Uterus (tissue), 2 donors: Measurements from ENCODE around the gene KBTBD12.

Experiments
- POLR2A ChIP-seq, 2 donors: fragments of 450-650 bp; IDR thresholded peaks; one replicate each; pipeline ENCODE4 v1.6.1; 2016; ENCODE audit warnings: antibody characterized with exemption in 2 of 2, mild to moderate bottlenecking in 1 of 2, moderate library complexity in 1 of 2
- TF ChIP-seq, protein P1 (sequence below), 4 experiments: fragments of 200-600 bp in 2 of 4; fragments of 450-650 bp in 2 of 4; sonication (generic) in 2 of 4; IDR thresholded peaks; one replicate each; pipeline ENCODE4 v1.5.1; 2016 to 2019; ENCODE audit warnings: antibody characterized with exemption in 4 of 4, mild to moderate bottlenecking in 2 of 4, moderate library complexity in 1 of 4

DNA sequence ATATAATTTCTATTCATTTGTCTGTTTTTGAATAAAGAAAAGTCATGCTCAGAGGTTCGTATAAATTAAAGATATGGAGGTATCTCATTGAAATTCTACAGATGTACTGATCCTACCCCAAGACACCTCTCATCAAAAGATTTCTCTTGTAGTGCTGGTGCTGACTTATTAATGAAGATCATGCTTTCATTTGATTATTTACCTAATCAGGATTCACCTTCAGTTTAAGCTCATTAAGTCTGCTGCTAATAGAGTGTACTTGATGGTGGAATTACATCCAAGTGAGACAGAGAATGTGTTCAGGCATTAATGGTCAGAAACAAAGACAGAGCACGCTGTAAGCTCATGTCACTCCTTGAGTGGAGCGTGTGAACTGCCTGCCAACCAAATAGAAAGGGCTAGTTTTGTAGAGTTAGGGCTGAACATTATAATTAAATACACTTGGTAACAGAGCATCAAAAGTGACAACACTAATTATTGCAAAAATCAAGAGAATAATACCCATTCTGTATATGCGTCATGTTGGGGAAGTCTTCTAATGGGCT lies 45.5 kb downstream of the KBTBD12 start:
- TF ChIP-seq, protein P1, sequence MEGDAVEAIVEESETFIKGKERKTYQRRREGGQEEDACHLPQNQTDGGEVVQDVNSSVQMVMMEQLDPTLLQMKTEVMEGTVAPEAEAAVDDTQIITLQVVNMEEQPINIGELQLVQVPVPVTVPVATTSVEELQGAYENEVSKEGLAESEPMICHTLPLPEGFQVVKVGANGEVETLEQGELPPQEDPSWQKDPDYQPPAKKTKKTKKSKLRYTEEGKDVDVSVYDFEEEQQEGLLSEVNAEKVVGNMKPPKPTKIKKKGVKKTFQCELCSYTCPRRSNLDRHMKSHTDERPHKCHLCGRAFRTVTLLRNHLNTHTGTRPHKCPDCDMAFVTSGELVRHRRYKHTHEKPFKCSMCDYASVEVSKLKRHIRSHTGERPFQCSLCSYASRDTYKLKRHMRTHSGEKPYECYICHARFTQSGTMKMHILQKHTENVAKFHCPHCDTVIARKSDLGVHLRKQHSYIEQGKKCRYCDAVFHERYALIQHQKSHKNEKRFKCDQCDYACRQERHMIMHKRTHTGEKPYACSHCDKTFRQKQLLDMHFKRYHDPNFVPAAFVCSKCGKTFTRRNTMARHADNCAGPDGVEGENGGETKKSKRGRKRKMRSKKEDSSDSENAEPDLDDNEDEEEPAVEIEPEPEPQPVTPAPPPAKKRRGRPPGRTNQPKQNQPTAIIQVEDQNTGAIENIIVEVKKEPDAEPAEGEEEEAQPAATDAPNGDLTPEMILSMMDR (IDR thresholded peaks at IDR 0.05), result no peak
- no peak for TF ChIP-seq POLR2A (IDR thresholded peaks at IDR 0.05)
